ENCODE measurements around the gene WBP2NL.

WBP2NL gene

GRCh38 chr22:41978732-41979131 is 19.9 kb upstream of the WBP2NL start:
- Histone ChIP-seq H3K4me1 (ENCODE audit: control insufficient read depth, low read length) (peaks cover 17% of the 10 kb centered on the region), H4K20me1 (ENCODE audit: control insufficient read depth, insufficient read depth, low read depth, low read length) (no peaks in the 10 kb centered on the region), H3K36me3 (ENCODE audit: control insufficient read depth, low read length) (no peaks in the 10 kb centered on the region), H3F3A (ENCODE audit: control insufficient read depth, insufficient read depth) (peaks cover 5% of the 10 kb centered on the region; the same call in 1 of the 2 replicates), H3K27me3 (ENCODE audit: control insufficient read depth, low read length) (peaks cover 36% of the 10 kb centered on the region), H3K4me3 (ENCODE audit: low read length) (no peak overlapping the region), H3K9me3 (ENCODE audit: control insufficient read depth, insufficient read depth, low read length) (no peaks in the 10 kb centered on the region), H3K9me2 (replicated peaks; ENCODE audit: control insufficient read depth, low read length) (no peaks in the 10 kb centered on the region), H3K4me2 (ENCODE audit: low read length) (no peak overlapping the region), H3K79me2 (ENCODE audit: control insufficient read depth, low read length) (no peaks in the 10 kb centered on the region), H3K27ac (ENCODE audit: low read depth, low read length) (no peak overlapping the region)
- TF ChIP-seq CTCF (IDR thresholded peaks at IDR 0.05; ENCODE audit: low read depth, low read length, poor library complexity, severe bottlenecking) (no peak), EZH2phosphoT487 (IDR thresholded peaks at IDR 0.05; ENCODE audit: borderline replicate concordance, low read length) (no peak)

GRCh38 chr22:41979423-41980250 is 19.0 kb upstream of the WBP2NL start:
- Histone ChIP-seq H3K4me3 (ENCODE audit: low read length) (no peak overlapping the region), H3K27ac (ENCODE audit: low read depth, low read length) (no peak overlapping the region), H3K79me2 (ENCODE audit: control insufficient read depth, low read length) (no peaks in the 10 kb centered on the region), H4K20me1 (ENCODE audit: control insufficient read depth, insufficient read depth, low read depth, low read length) (no peaks in the 10 kb centered on the region), H3K36me3 (ENCODE audit: control insufficient read depth, low read length) (no peaks in the 10 kb centered on the region), H3K4me2 (ENCODE audit: low read length) (no peak overlapping the region), H3K27me3 (ENCODE audit: control insufficient read depth, low read length) (peaks cover 38% of the 10 kb centered on the region), H3K9me3 (ENCODE audit: control insufficient read depth, insufficient read depth, low read length) (no peaks in the 10 kb centered on the region), H3K9me2 (replicated peaks; ENCODE audit: control insufficient read depth, low read length) (no peaks in the 10 kb centered on the region), H3K4me1 (ENCODE audit: control insufficient read depth, low read length) (peaks cover 17% of the 10 kb centered on the region), H3F3A (ENCODE audit: control insufficient read depth, insufficient read depth) (peaks cover 5% of the 10 kb centered on the region; the same call in 1 of the 2 replicates)
- TF ChIP-seq EZH2phosphoT487 (IDR thresholded peaks at IDR 0.05; ENCODE audit: borderline replicate concordance, low read length) (no peak), CTCF (IDR thresholded peaks at IDR 0.05; ENCODE audit: low read depth, low read length, poor library complexity, severe bottlenecking) (no peak)

GRCh38 chr22:41982865-41983264 is 15.7 kb upstream of the WBP2NL start:
- TF ChIP-seq EZH2phosphoT487 (IDR thresholded peaks at IDR 0.05; ENCODE audit: borderline replicate concordance, low read length) (no peak), CTCF (IDR thresholded peaks at IDR 0.05; ENCODE audit: low read depth, low read length, poor library complexity, severe bottlenecking) (no peak)
- H4K20me1 ChIP-seq (ENCODE audit: control insufficient read depth, insufficient read depth, low read depth, low read length) = no peaks in the 10 kb centered on the region
- H3K79me2 ChIP-seq (ENCODE audit: control insufficient read depth, low read length) = no peaks in the 10 kb centered on the region
- no peaks in the 10 kb centered on the region for H3K9me3 ChIP-seq (ENCODE audit: control insufficient read depth, insufficient read depth, low read length)
- H3K27ac ChIP-seq (ENCODE audit: low read depth, low read length) = no peak overlapping the region
- H3K4me1 ChIP-seq (ENCODE audit: control insufficient read depth, low read length) = no peaks in the 10 kb centered on the region
- no peaks in the 10 kb centered on the region for H3K36me3 ChIP-seq (ENCODE audit: control insufficient read depth, low read length)
- H3K4me3 ChIP-seq (ENCODE audit: low read length) = no peak overlapping the region
- H3K4me2 ChIP-seq (ENCODE audit: low read length) = no peak overlapping the region
- peaks cover 9% of the 10 kb centered on the region for H3K27me3 ChIP-seq (ENCODE audit: control insufficient read depth, low read length)
- no peaks in the 10 kb centered on the region for H3K9me2 ChIP-seq (replicated peaks; ENCODE audit: control insufficient read depth, low read length)
- no peaks in the 10 kb centered on the region for H3F3A ChIP-seq (ENCODE audit: control insufficient read depth, insufficient read depth)
